Measurements from ENCODE around the gene RGS10.

Gene RGS10

GRCh38 chr10:119518176-119518575 lies 24.3 kb downstream of the RGS10 start:
- H3K27ac ChIP-seq (ENCODE audit: low read length) = peak overlapping the region; percentile 17; the same call in 1 of the 2 replicates

GRCh38 chr10:119517235-119518141 lies 25.0 kb downstream of the RGS10 start:
- peak overlapping the region; percentile 59 for H3K4me2 ChIP-seq (ENCODE audit: low read depth, low read length)
- no peak for TF ChIP-seq EZH2phosphoT487 (IDR thresholded peaks at IDR 0.05; ENCODE audit: low read length)
- TF ChIP-seq CTCF (IDR thresholded peaks at IDR 0.05; ENCODE audit: low read length) = no peak
- TF ChIP-seq EZH2 (optimal IDR thresholded peaks at IDR 0.05; ENCODE audit: low read depth, low read length) = no peak
- H3F3A ChIP-seq (ENCODE audit: insufficient read depth, low read length) = peaks cover 10% of the 10 kb centered on the region
- H2AFZ ChIP-seq (ENCODE audit: low read length) = peak overlapping the region; percentile 52
- H3K27me3 ChIP-seq (replicated peaks; ENCODE audit: insufficient read depth, low read length) = no peaks in the 10 kb centered on the region
- H4K20me1 ChIP-seq (ENCODE audit: insufficient read depth, low read length) = no peaks in the 10 kb centered on the region
- no peaks in the 10 kb centered on the region for H3K79me2 ChIP-seq (ENCODE audit: low read length)
- peak overlapping the region; percentile 29; the same call in 1 of the 2 replicates for H3K9ac ChIP-seq (ENCODE audit: low read length)
- H3K9me2 ChIP-seq (replicated peaks; ENCODE audit: insufficient read depth, low read length) = no peaks in the 10 kb centered on the region
- no peaks in the 10 kb centered on the region for H3K36me3 ChIP-seq (replicated peaks; ENCODE audit: insufficient read depth, low read length)
- H3K27ac ChIP-seq (ENCODE audit: low read length) = peak overlapping the region; percentile 61; the same call in 1 of the 2 replicates
- peak overlapping the region; percentile 39; the same call in 1 of the 2 replicates for H3K4me3 ChIP-seq (ENCODE audit: low read length)
- no peak for DNase-seq
- H3K4me1 ChIP-seq (ENCODE audit: low read length) = peaks cover 22% of the 10 kb centered on the region
- H3K9me3 ChIP-seq (replicated peaks; ENCODE audit: insufficient read depth, low read length) = no peaks in the 10 kb centered on the region

More at GRCh38 chr10:119518176-119518575, 24.3 kb downstream of the RGS10 start:
- Histone ChIP-seq H2AFZ (ENCODE audit: low read length) (no peak overlapping the region), H3K4me1 (ENCODE audit: low read length) (peaks cover 22% of the 10 kb centered on the region), H3K27me3 (replicated peaks; ENCODE audit: insufficient read depth, low read length) (no peaks in the 10 kb centered on the region), H3K4me2 (ENCODE audit: low read depth, low read length) (no peak overlapping the region), H3K36me3 (replicated peaks; ENCODE audit: insufficient read depth, low read length) (no peaks in the 10 kb centered on the region), H3K4me3 (ENCODE audit: low read length) (no peak overlapping the region), H3K9me3 (replicated peaks; ENCODE audit: insufficient read depth, low read length) (no peaks in the 10 kb centered on the region), H3K9me2 (replicated peaks; ENCODE audit: insufficient read depth, low read length) (no peaks in the 10 kb centered on the region), H3F3A (ENCODE audit: insufficient read depth, low read length) (peaks cover 10% of the 10 kb centered on the region), H4K20me1 (ENCODE audit: insufficient read depth, low read length) (no peaks in the 10 kb centered on the region), H3K79me2 (ENCODE audit: low read length) (no peaks in the 10 kb centered on the region), H3K9ac (ENCODE audit: low read length) (no peak overlapping the region)
- DNase-seq = no peak
- TF ChIP-seq EZH2phosphoT487 (IDR thresholded peaks at IDR 0.05; ENCODE audit: low read length) (no peak), EZH2 (optimal IDR thresholded peaks at IDR 0.05; ENCODE audit: low read depth, low read length) (no peak), CTCF (IDR thresholded peaks at IDR 0.05; ENCODE audit: low read length) (no peak)

GRCh38 chr10:119516381-119517234 lies 25.9 kb downstream of the RGS10 start:
- no peaks in the 10 kb centered on the region for H3K36me3 ChIP-seq (replicated peaks; ENCODE audit: insufficient read depth, low read length)
- H3K27ac ChIP-seq (ENCODE audit: low read length) = peak overlapping the region; percentile 61; the same call in 1 of the 2 replicates
- peak overlapping the region; percentile 59 for H3K4me2 ChIP-seq (ENCODE audit: low read depth, low read length)
- no peaks in the 10 kb centered on the region for H3K27me3 ChIP-seq (replicated peaks; ENCODE audit: insufficient read depth, low read length)
- H3K9me3 ChIP-seq (replicated peaks; ENCODE audit: insufficient read depth, low read length) = no peaks in the 10 kb centered on the region
- H2AFZ ChIP-seq (ENCODE audit: low read length) = peak overlapping the region; percentile 52
- peaks cover 10% of the 10 kb centered on the region for H3F3A ChIP-seq (ENCODE audit: insufficient read depth, low read length)
- H3K9ac ChIP-seq (ENCODE audit: low read length) = peak overlapping the region; percentile 29; the same call in 1 of the 2 replicates
- no peak for TF ChIP-seq EZH2phosphoT487 (IDR thresholded peaks at IDR 0.05; ENCODE audit: low read length)
- TF ChIP-seq EZH2 (optimal IDR thresholded peaks at IDR 0.05; ENCODE audit: low read depth, low read length) = no peak
- TF ChIP-seq CTCF (IDR thresholded peaks at IDR 0.05; ENCODE audit: low read length) = no peak
- H3K9me2 ChIP-seq (replicated peaks; ENCODE audit: insufficient read depth, low read length) = no peaks in the 10 kb centered on the region
- no peaks in the 10 kb centered on the region for H3K79me2 ChIP-seq (ENCODE audit: low read length)
- no peaks in the 10 kb centered on the region for H4K20me1 ChIP-seq (ENCODE audit: insufficient read depth, low read length)
- peaks cover 22% of the 10 kb centered on the region for H3K4me1 ChIP-seq (ENCODE audit: low read length)
- peak overlapping the region; percentile 39 for H3K4me3 ChIP-seq (ENCODE audit: low read length)
- DNase-seq = peak; percentile 80

Measured in MM.1S (cell line).